OCI-LY3 (cell line): ENCODE measurements around the gene FREM2.

Experiments
- H2AFZ ChIP-seq: fragments of 200-600, 300-600 bp; shearing (Covaris generic); 2 replicates; pipeline ENCODE4 v1.6.0; 2014; ENCODE audit warnings: antibody characterized with exemption, low read depth, low read length
- H3K27ac ChIP-seq: fragments of 200-600, 300-600 bp; sonication (generic); 2 replicates; pipeline ENCODE4 v1.5.1; 2014; ENCODE audit warnings: mild to moderate bottlenecking, low read length, moderate library complexity, mixed read lengths
- H3K27me3 ChIP-seq: fragments of 200-600, 300-600 bp; sonication (generic); 2 replicates; pipeline ENCODE4 v1.6.1; 2014; ENCODE audit warnings: low read depth, low read length, mixed read lengths
- H3K36me3 ChIP-seq: fragments of 200-600, 300-600 bp; sonication (generic); replicated peaks from 2 replicates; pipeline ENCODE3; 2014; ENCODE audit warnings: low read depth, low read length, mixed read lengths
- H3K4me1 ChIP-seq: fragments of 300-600, 200-600 bp; sonication (generic); 2 replicates; pipeline ENCODE4 v1.6.1; 2014; ENCODE audit warnings: low read length, mixed read lengths
- H3K4me2 ChIP-seq: fragments of 200-600, 300-600 bp; sonication (generic); 2 replicates; pipeline ENCODE4 v1.6.1; 2014; ENCODE audit warnings: low read length, mixed read lengths
- H3K4me3 ChIP-seq: fragments of 300-600, 200-600 bp; sonication (generic); 2 replicates; pipeline ENCODE4 v1.5.1; 2014; ENCODE audit warnings: antibody characterized with exemption, mild to moderate bottlenecking, low read length, moderate library complexity
- H3K79me2 ChIP-seq: fragments of 300-600, 200-600 bp; shearing (Covaris generic); 2 replicates; pipeline ENCODE4 v1.6.1; 2014; ENCODE audit warnings: mild to moderate bottlenecking, low read length, mixed read lengths
- H3K9ac ChIP-seq: fragments of 300-600, 200-600 bp; shearing (Covaris generic); 2 replicates; pipeline ENCODE4 v1.6.0; 2014; ENCODE audit warnings: mild to moderate bottlenecking, low read length, moderate library complexity
- H3K9me3 ChIP-seq: fragments of 200-600, 300-600 bp; shearing (Covaris generic); 2 replicates; pipeline ENCODE4 v1.6.1; 2014; ENCODE audit warnings: low read length, mixed read lengths; ENCODE audit not compliant: insufficient read depth
- H4K20me1 ChIP-seq: fragments of 200-600, 300-600 bp; sonication (generic); 2 replicates; pipeline ENCODE4 v1.6.1; 2016; ENCODE audit warnings: low read length, mixed read lengths; ENCODE audit not compliant: insufficient read depth
- CTCF ChIP-seq: fragments of 200-600, 300-600 bp; sonication (generic); IDR thresholded peaks from 2 replicates; pipeline ENCODE4 v1.5.1; 2014; ENCODE audit warnings: antibody characterized with exemption, low read length, low read depth
- EZH2phosphoT487 ChIP-seq: fragments of 200-600 bp; shearing (Covaris generic); IDR thresholded peaks from 2 replicates; pipeline ENCODE4 v1.6.1; 2018; ENCODE audit warnings: antibody characterized with exemption, mixed run types, low read depth

FREM2 gene

DNA sequence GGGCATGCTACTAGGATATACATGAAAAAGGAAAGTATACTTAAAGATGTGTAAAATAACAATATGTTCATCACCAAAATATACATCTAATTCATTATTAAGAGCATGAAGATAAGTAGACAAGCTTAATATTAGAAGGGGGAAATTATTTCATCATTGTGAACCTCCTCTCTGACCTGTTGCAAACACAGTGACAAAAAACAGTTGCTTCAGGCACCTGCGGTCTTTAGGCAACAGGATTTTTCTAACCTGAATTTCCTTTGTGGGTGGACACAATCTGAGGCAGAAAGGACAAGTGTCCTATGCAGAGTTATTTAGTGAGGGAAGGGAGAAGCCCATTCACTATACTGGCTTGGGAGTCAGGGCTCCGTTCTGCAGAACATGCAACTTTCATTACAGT, 6.3 kb downstream of the FREM2 start:
- Histone ChIP-seq H3K9me3 (no peaks in the 10 kb centered on the region), H2AFZ (no peak overlapping the region), H3K27ac (no peak overlapping the region), H3K9ac (no peak overlapping the region), H3K27me3 (no peaks in the 10 kb centered on the region), H3K79me2 (no peaks in the 10 kb centered on the region), H4K20me1 (no peaks in the 10 kb centered on the region), H3K4me1 (no peaks in the 10 kb centered on the region), H3K4me2 (no peak overlapping the region), H3K4me3 (no peak overlapping the region), H3K36me3 (no peaks in the 10 kb centered on the region)
- no peak for TF ChIP-seq EZH2phosphoT487
- TF ChIP-seq CTCF, result no peak

DNA sequence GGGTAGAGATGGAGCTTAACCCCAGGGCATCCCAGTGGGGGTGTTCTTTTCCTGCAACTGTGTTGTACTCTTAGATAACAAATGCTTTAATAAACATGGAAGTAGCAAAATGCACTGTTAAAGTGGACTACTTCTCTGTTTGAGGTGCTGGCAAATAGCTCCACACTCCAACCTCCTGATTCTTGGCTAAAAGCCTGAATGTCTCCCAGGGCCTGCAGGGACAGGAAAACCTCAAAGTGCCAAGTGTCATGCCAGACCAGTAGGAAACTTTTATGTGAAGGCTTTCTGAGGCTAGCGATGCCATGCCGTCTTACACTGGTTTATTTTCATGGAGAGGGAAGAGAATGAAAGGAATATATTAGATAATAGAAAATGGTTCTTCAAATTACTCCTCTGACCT, 6.8 kb downstream of the FREM2 start:
- no peak overlapping the region for H2AFZ ChIP-seq
- no peak overlapping the region for H3K4me3 ChIP-seq

DNA sequence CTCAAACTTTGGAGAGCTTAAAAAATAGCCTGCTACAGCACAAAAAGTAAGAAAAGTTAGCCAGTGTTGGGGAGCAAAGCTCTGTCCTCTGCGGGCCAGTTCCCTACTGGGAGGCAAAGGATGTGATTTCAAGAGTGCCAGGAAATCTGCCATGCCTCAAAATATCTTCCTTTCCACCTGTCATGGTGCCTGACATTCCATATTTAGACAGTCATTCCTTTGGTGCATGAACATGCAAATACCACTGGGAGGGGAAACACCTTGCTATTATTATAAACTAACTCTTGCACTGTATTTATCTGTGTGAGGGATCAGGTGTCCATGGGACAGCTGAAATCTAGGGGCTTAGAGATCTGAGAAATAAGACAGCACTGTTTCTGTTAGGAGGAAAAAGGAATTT, 10.3 kb downstream of the FREM2 start:
- no peaks in the 10 kb centered on the region for H4K20me1 ChIP-seq

More for the DNA sequence above, 6.8 kb downstream of the FREM2 start:
- no peak for TF ChIP-seq CTCF
- no peak for TF ChIP-seq EZH2phosphoT487
- no peak overlapping the region for H3K27ac ChIP-seq
- H3K79me2 ChIP-seq, result no peaks in the 10 kb centered on the region
- no peaks in the 10 kb centered on the region for H3K27me3 ChIP-seq
- no peaks in the 10 kb centered on the region for H3K4me1 ChIP-seq
- H4K20me1 ChIP-seq, result no peaks in the 10 kb centered on the region
- no peaks in the 10 kb centered on the region for H3K9me3 ChIP-seq
- H3K36me3 ChIP-seq, result no peaks in the 10 kb centered on the region
- H3K9ac ChIP-seq, result no peak overlapping the region
- H3K4me2 ChIP-seq, result no peak overlapping the region

GRCh38 chr13:38697628-38698333, 10.9 kb downstream of the FREM2 start:
- Histone ChIP-seq H4K20me1 (no peaks in the 10 kb centered on the region), H3K9ac (no peak overlapping the region)

More for the DNA sequence above, 10.3 kb downstream of the FREM2 start:
- TF ChIP-seq EZH2phosphoT487, result no peak
- Histone ChIP-seq H2AFZ (no peak overlapping the region), H3K27ac (no peak overlapping the region), H3K27me3 (no peaks in the 10 kb centered on the region), H3K4me2 (no peak overlapping the region), H3K36me3 (no peaks in the 10 kb centered on the region), H3K9me3 (no peaks in the 10 kb centered on the region), H3K9ac (no peak overlapping the region), H3K79me2 (no peaks in the 10 kb centered on the region), H3K4me1 (no peaks in the 10 kb centered on the region), H3K4me3 (no peak overlapping the region)

More at GRCh38 chr13:38697628-38698333, 10.9 kb downstream of the FREM2 start:
- H3K79me2 ChIP-seq, result no peaks in the 10 kb centered on the region
- no peaks in the 10 kb centered on the region for H3K36me3 ChIP-seq
- H3K27ac ChIP-seq, result no peak overlapping the region
- no peaks in the 10 kb centered on the region for H3K4me1 ChIP-seq
- H3K4me3 ChIP-seq, result no peak overlapping the region
- H3K9me3 ChIP-seq, result no peaks in the 10 kb centered on the region
- H3K27me3 ChIP-seq, result no peaks in the 10 kb centered on the region
- no peak overlapping the region for H2AFZ ChIP-seq
- H3K4me2 ChIP-seq, result no peak overlapping the region
- TF ChIP-seq EZH2phosphoT487 (no peak), CTCF (no peak)
